ENCODE results near the gene PAIP2. TPM values are rescaled to one million over a fixed set of nuclear protein-coding genes. Genes with fewer than 3 reads are reported as not detected.
"Not testable (repeated sequence)": the region's sequence is repeated elsewhere in the genome, so short reads cannot be mapped to it uniquely, and the experiment has no call there.

Gene PAIP2
- total and polyA plus RNA-seq, 2 experiments from 2014 or later = 65.3 to 77.5 TPM

DNA sequence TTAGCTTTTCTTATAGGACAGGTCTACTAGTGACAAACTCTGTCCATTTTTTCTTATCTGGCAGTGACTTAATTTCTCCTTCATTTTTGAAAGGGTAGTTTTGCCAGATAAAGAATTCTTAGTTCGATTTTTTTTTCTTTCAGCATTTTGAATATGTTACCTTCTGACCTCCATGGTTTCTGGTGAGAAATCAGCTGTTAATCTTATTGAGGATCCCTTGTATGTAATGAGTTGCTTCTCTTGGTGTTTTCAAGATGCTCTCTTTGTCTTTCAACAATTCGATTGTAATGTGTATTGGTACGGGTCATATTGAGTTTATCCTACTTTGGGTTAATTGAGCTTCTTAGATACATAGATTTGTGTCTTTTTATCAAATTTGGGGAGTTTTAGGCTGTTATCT is 12.5 kb downstream of the PAIP2 start:
- no peaks in the 10 kb centered on the region for H3K4me1 ChIP-seq (ENCODE audit: insufficient read depth)
- H2AFZ ChIP-seq = no peak overlapping the region
- no peaks in the 10 kb centered on the region for H3K27me3 ChIP-seq
- DNase-seq (ENCODE audit: low spot score) = no peak
- peaks cover 4% of the 10 kb centered on the region for H3K9me3 ChIP-seq (ENCODE audit: low read depth)
- peaks cover 99% of the 10 kb centered on the region for H4K20me1 ChIP-seq (ENCODE audit: insufficient read depth, poor library complexity, severe bottlenecking)
- no peaks in the 10 kb centered on the region for H3K9me2 ChIP-seq (replicated peaks; ENCODE audit: insufficient read depth)
- 99% methylated on average over 3 of the region's 3 CpGs for WGBS (ENCODE audit: low lambda C conversion rate, missing lambda C conversion rate)
- peaks cover 100% of the 10 kb centered on the region for H3K79me2 ChIP-seq
- H3K36me3 ChIP-seq (replicated peaks; ENCODE audit: insufficient read depth, low read depth) = no peaks in the 10 kb centered on the region
- no peak overlapping the region for H3K4me2 ChIP-seq
- TF ChIP-seq EZH2phosphoT487 (IDR thresholded peaks at IDR 0.05; ENCODE audit: low read depth, severe bottlenecking, unreplicated experiment) (no peak), CTCF (IDR thresholded peaks at IDR 0.05; ENCODE audit: poor library complexity) (no peak), EZH2 (IDR thresholded peaks at IDR 0.05; ENCODE audit: borderline replicate concordance) (no peak)
- H3K27ac ChIP-seq = no peak overlapping the region
- no peak overlapping the region for H3K4me3 ChIP-seq

DNA sequence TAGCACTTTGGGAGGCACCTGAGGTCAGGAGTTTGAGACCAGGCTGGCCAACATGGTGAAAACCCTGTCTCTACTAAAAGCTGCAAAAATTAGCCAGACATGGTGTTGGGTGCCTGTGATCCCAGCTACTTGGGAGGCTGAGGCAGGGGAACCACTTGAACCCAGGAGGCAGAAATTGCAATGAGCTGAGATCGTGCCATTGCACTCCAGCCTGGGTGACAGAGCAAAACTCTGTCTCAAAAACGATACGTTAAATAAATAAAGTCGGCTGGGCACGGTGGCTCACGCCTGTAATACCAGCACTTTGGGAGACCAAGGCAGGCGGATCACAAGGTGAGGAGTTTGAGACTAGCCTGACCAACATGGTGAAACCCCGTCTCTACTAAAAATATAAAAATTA is 14.2 kb downstream of the PAIP2 start:
- H3K36me3 ChIP-seq (replicated peaks; ENCODE audit: insufficient read depth, low read depth); H3K9me3 ChIP-seq (ENCODE audit: low read depth); H3K4me3 ChIP-seq; H3K9me2 ChIP-seq (replicated peaks; ENCODE audit: insufficient read depth); H3K27ac ChIP-seq; H2AFZ ChIP-seq; H3K4me1 ChIP-seq (ENCODE audit: insufficient read depth); DNase-seq (ENCODE audit: low spot score); H3K4me2 ChIP-seq; H3K27me3 ChIP-seq: not testable (repeated sequence)
- Histone ChIP-seq H4K20me1 (ENCODE audit: insufficient read depth, poor library complexity, severe bottlenecking) (peaks cover 99% of the 10 kb centered on the region), H3K79me2 (peaks cover 100% of the 10 kb centered on the region)
- WGBS (ENCODE audit: low lambda C conversion rate, missing lambda C conversion rate) = 93% methylated on average over 8 of the region's 8 CpGs

DNA sequence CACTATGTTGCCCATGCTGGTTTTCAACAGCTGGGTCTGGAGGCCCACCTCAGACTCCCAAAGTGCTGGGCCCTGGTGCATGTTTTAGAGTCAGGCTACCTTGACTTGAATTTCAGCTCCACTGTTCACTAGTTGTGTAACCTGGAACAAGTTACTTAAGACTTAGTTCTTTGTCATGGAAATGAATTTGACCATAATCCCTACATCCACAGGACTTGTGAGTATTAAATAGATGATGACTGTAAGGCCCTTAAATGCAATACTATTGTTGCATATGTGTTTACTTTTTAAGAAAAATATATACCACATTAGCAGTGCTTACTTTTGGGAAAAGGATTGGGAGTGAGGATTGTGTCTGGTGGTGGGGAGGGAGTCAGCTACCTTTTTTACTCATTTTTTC is 16.4 kb downstream of the PAIP2 start:
- Histone ChIP-seq H3K27me3 (no peaks in the 10 kb centered on the region), H3K4me2 (no peak overlapping the region), H4K20me1 (ENCODE audit: insufficient read depth, poor library complexity, severe bottlenecking) (peaks cover 99% of the 10 kb centered on the region), H3K9me2 (replicated peaks; ENCODE audit: insufficient read depth) (no peaks in the 10 kb centered on the region), H3K79me2 (peaks cover 99% of the 10 kb centered on the region), H3K9me3 (ENCODE audit: low read depth) (peaks cover 4% of the 10 kb centered on the region), H3K4me1 (ENCODE audit: insufficient read depth) (no peaks in the 10 kb centered on the region), H3K27ac (no peak overlapping the region), H2AFZ (no peak overlapping the region), H3K4me3 (no peak overlapping the region), H3K36me3 (replicated peaks; ENCODE audit: insufficient read depth, low read depth) (no peaks in the 10 kb centered on the region)
- no peak for DNase-seq (ENCODE audit: low spot score)
- TF ChIP-seq EZH2 (IDR thresholded peaks at IDR 0.05; ENCODE audit: borderline replicate concordance) (no peak), EZH2phosphoT487 (IDR thresholded peaks at IDR 0.05; ENCODE audit: low read depth, severe bottlenecking, unreplicated experiment) (no peak), CTCF (IDR thresholded peaks at IDR 0.05; ENCODE audit: poor library complexity) (no peak)

DNA sequence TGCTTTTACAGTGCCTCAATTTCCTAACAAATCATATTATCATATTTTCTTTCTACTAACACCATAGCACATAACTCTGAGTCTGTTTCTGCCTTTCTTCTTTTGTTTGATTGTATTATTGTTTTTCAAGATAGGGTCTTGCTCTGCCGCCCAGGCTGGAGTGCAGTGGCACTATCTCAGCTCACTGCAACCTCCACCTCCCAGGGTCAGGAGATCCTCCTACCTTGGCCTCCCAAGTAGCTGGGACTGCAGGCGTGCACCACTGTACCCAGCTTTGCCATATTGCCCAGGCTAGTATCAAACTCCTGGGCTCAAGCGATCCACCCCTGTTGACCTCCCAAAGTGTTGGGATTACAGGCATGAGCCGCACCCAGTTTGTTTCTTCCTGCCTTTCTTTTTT is 18.7 kb downstream of the PAIP2 start:
- H4K20me1 ChIP-seq (ENCODE audit: insufficient read depth, poor library complexity, severe bottlenecking) = peaks cover 83% of the 10 kb centered on the region
- peaks cover 83% of the 10 kb centered on the region for H3K79me2 ChIP-seq

More for the DNA sequence above, 18.7 kb downstream of the PAIP2 start:
- Histone ChIP-seq H3K4me3 (no peak overlapping the region), H3K27ac (no peak overlapping the region), H3K9me3 (ENCODE audit: low read depth) (no peaks in the 10 kb centered on the region), H3K4me2 (no peak overlapping the region), H3K36me3 (replicated peaks; ENCODE audit: insufficient read depth, low read depth) (no peaks in the 10 kb centered on the region), H3K4me1 (ENCODE audit: insufficient read depth) (no peaks in the 10 kb centered on the region), H3K9me2 (replicated peaks; ENCODE audit: insufficient read depth) (no peaks in the 10 kb centered on the region), H2AFZ (no peak overlapping the region), H3K27me3 (no peaks in the 10 kb centered on the region)
- DNase-seq (ENCODE audit: low spot score) = no peak
- TF ChIP-seq EZH2 (IDR thresholded peaks at IDR 0.05; ENCODE audit: borderline replicate concordance) (no peak), CTCF (IDR thresholded peaks at IDR 0.05; ENCODE audit: poor library complexity) (no peak), EZH2phosphoT487 (IDR thresholded peaks at IDR 0.05; ENCODE audit: low read depth, severe bottlenecking, unreplicated experiment) (no peak)
- WGBS (ENCODE audit: low lambda C conversion rate, missing lambda C conversion rate) = 95% methylated on average over 4 of the region's 4 CpGs
